Panc1 (cell line): Measurements from ENCODE around the gene CREB3L2.

Source experiments
- POLR2AphosphoS5 ChIP-seq: IDR thresholded peaks from 2 replicates; pipeline ENCODE4 v1.6.1; 2012; ENCODE audit warnings: mild to moderate bottlenecking, low read depth, low read length, moderate library complexity
- SIN3A ChIP-seq: IDR thresholded peaks from 2 replicates; pipeline ENCODE4 v1.6.1; 2012; ENCODE audit warnings: low read depth, mild to moderate bottlenecking, low read length, moderate library complexity, borderline replicate concordance; ENCODE audit not compliant: insufficient read depth
- TF ChIP-seq, protein P1 (sequence below): fragments of 450-650 bp; IDR thresholded peaks from 2 replicates; pipeline ENCODE4 v1.5.1; 2017; ENCODE audit warnings: mild to moderate bottlenecking
- TF ChIP-seq, protein P2 (sequence below), 2 experiments: IDR thresholded peaks; 2 replicates each; pipeline ENCODE4 v1.6.1; 2011 to 2012; ENCODE audit warnings: low read depth in 2 of 2, control low read depth in 1 of 2, low read length in 1 of 2, mild to moderate bottlenecking in 1 of 2, moderate library complexity in 1 of 2; ENCODE audit not compliant: insufficient read depth in 1 of 2

DNA sequence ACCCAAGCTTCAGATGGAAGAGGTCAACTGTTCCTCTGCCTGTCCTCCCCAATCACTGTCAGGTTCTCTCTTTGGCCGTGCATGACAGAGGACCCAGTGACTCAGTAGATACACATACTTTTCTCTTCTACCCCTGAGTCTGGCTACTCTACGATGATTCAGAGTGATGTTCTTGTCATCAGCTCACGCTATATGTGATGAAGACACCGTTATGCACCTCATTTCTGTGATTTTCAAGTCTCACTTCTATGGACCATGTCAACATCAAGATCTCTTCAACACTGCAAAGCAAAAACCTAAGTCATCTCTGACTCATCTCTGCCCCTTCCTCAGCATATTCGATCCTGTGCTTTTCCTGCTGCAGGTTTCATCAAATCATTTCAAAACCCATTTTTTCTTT, 78.5 kb downstream of the CREB3L2 start:
- TF ChIP-seq, protein P1, sequence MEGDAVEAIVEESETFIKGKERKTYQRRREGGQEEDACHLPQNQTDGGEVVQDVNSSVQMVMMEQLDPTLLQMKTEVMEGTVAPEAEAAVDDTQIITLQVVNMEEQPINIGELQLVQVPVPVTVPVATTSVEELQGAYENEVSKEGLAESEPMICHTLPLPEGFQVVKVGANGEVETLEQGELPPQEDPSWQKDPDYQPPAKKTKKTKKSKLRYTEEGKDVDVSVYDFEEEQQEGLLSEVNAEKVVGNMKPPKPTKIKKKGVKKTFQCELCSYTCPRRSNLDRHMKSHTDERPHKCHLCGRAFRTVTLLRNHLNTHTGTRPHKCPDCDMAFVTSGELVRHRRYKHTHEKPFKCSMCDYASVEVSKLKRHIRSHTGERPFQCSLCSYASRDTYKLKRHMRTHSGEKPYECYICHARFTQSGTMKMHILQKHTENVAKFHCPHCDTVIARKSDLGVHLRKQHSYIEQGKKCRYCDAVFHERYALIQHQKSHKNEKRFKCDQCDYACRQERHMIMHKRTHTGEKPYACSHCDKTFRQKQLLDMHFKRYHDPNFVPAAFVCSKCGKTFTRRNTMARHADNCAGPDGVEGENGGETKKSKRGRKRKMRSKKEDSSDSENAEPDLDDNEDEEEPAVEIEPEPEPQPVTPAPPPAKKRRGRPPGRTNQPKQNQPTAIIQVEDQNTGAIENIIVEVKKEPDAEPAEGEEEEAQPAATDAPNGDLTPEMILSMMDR: no peak
- TF ChIP-seq SIN3A (no peak), POLR2AphosphoS5 (no peak)
- TF ChIP-seq, protein P2, sequence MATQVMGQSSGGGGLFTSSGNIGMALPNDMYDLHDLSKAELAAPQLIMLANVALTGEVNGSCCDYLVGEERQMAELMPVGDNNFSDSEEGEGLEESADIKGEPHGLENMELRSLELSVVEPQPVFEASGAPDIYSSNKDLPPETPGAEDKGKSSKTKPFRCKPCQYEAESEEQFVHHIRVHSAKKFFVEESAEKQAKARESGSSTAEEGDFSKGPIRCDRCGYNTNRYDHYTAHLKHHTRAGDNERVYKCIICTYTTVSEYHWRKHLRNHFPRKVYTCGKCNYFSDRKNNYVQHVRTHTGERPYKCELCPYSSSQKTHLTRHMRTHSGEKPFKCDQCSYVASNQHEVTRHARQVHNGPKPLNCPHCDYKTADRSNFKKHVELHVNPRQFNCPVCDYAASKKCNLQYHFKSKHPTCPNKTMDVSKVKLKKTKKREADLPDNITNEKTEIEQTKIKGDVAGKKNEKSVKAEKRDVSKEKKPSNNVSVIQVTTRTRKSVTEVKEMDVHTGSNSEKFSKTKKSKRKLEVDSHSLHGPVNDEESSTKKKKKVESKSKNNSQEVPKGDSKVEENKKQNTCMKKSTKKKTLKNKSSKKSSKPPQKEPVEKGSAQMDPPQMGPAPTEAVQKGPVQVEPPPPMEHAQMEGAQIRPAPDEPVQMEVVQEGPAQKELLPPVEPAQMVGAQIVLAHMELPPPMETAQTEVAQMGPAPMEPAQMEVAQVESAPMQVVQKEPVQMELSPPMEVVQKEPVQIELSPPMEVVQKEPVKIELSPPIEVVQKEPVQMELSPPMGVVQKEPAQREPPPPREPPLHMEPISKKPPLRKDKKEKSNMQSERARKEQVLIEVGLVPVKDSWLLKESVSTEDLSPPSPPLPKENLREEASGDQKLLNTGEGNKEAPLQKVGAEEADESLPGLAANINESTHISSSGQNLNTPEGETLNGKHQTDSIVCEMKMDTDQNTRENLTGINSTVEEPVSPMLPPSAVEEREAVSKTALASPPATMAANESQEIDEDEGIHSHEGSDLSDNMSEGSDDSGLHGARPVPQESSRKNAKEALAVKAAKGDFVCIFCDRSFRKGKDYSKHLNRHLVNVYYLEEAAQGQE (IDR thresholded peaks at IDR 0.05; ENCODE audit: insufficient read depth in 1 of 2, low read depth in 2 of 2, low read length in 1 of 2): no peak
